Lung (tissue), 12 donors: ENCODE results near the gene BAD. TPM values are rescaled to one million over a fixed set of nuclear protein-coding genes. Genes with fewer than 3 reads are reported as not detected.
A peak's percentile ranks its signal among the peaks of the same experiment; 100 is the strongest.

ENCODE experiments used
- ATAC-seq: fragments of 200-7000 bp; cut with Tn5 transposase; one replicate; pipeline ENCODE4 v1.9.1; 2020; ENCODE audit warnings: moderate number of reproducible peaks; ENCODE audit not compliant: insufficient read depth, low FRiP score
- DNase-seq, 3 donors: peaks; one replicate each; pipeline ENCODE4 v3.0.0-alpha.2; 2013 to 2017
- H3K27ac ChIP-seq, 2 donors: one replicate each; pipeline ENCODE4 v1.5.1; 2013; ENCODE audit warnings: mild to moderate bottlenecking in 2 of 2, moderate library complexity in 2 of 2, control low read depth in 1 of 2, inconsistent platforms in 1 of 2, low read depth in 1 of 2, low read length in 1 of 2
- H3K27me3 ChIP-seq, 3 donors: one replicate each; pipeline ENCODE4 v1.5.1; 2013; ENCODE audit warnings: low read length in 2 of 3; ENCODE audit not compliant: control insufficient read depth in 3 of 3, insufficient read depth in 3 of 3
- H3K36me3 ChIP-seq, 4 donors: one replicate each; pipeline ENCODE4 v1.5.1; 2013; ENCODE audit warnings: low read length in 4 of 4, mild to moderate bottlenecking in 1 of 4, moderate library complexity in 1 of 4; ENCODE audit not compliant: control insufficient read depth in 4 of 4, insufficient read depth in 4 of 4
- H3K4me1 ChIP-seq, 5 donors: one replicate each; pipeline ENCODE4 v1.5.1; 2013; ENCODE audit warnings: low read length in 5 of 5, mild to moderate bottlenecking in 2 of 5, moderate library complexity in 1 of 5; ENCODE audit not compliant: control insufficient read depth in 5 of 5, insufficient read depth in 5 of 5
- H3K4me3 ChIP-seq: one replicate; pipeline ENCODE4 v1.5.1; 2013; ENCODE audit warnings: mild to moderate bottlenecking, control low read depth, moderate library complexity
- H3K9ac ChIP-seq, 2 donors: one replicate each; pipeline ENCODE4 v1.5.1; 2013; ENCODE audit warnings: low read length in 2 of 2, control low read depth in 1 of 2; ENCODE audit not compliant: insufficient read depth in 1 of 2
- H3K9me3 ChIP-seq, 4 donors: one replicate each; pipeline ENCODE4 v1.5.1; 2013; ENCODE audit warnings: low read length in 3 of 4, mild to moderate bottlenecking in 1 of 4, moderate library complexity in 1 of 4; ENCODE audit not compliant: control insufficient read depth in 4 of 4, insufficient read depth in 3 of 4
- CTCF ChIP-seq: IDR thresholded peaks from 2 replicates; pipeline ENCODE4 v1.5.1; 2012; ENCODE audit warnings: mild to moderate bottlenecking; ENCODE audit errors: control extremely low read depth, extremely low read depth
- WGBS, 2 donors: extraction: QIAGEN DNeasy Blood & Tissue Kit; methylation state at CpG; one replicate each; pipeline ENCODE4 v1.1.7; 2013; 5-methylcytosine and 5-hydroxymethylcytosine counted together
- polyA plus RNA-seq, 2 donors: library from polyadenylated mRNA; stranded (reverse); fragments of 200-250 nt; gene quantifications; one replicate each; pipeline ENCODE4 v1.2.1, GENCODE V29; 2013
- total RNA-seq, 2 donors: library from RNA; depleted of rRNA in 1 of 2; stranded (reverse); fragments of >200 nt in 1 of 2; gene quantifications; one replicate each; pipeline ENCODE4 v1.2.1, GENCODE V29; 2014 to 2021
- donor health status: control.
- donor health status: control.
- donor health status: Bipolar disorder and iron deficiency.
- donor health status: healthy.
- donor health status: DM: yes; HTN: yes; CAD: no.

The BAD gene
- total and polyA plus RNA-seq, 4 donors, result 69.5 to 127 (median 75.5) TPM

GRCh38 chr11:64298966-64299846 lies 14.7 kb upstream of the BAD start:
- Histone ChIP-seq H3K27ac (no peak overlapping the region), H3K4me3 (no peak overlapping the region), H3K27me3 (peaks cover 0 to 70% (median 68%) of the 10 kb centered on the region in 3 donors), H3K9me3 (no peaks in the 10 kb centered on the region), H3K9ac (no peak overlapping the region), H3K4me1 (peaks cover 0 to 18% (median 10%) of the 10 kb centered on the region in 5 donors), H3K36me3 (no peaks in the 10 kb centered on the region)
- DNase-seq (peak; percentile 66 to 78 (median 72)), ATAC-seq (no peak)
- 3 to 4% methylated on average over 47 to 60 of the region's 60 CpGs for whole genome bisulfite sequencing, 2 donors
- no peak for TF ChIP-seq CTCF

- no peak overlapping the region for H3K27ac ChIP-seq
- no peak for TF ChIP-seq CTCF
- no peak for DNase-seq
- no peak for ATAC-seq
- no peak overlapping the region for H3K4me3 ChIP-seq
- H3K9me3 ChIP-seq, result no peaks in the 10 kb centered on the region
- H3K36me3 ChIP-seq, result no peaks in the 10 kb centered on the region
- H3K9ac ChIP-seq, result no peak overlapping the region
- peaks cover 0 to 80% (median 80%) of the 10 kb centered on the region in 3 donors for H3K27me3 ChIP-seq
- 28 to 42% methylated on average over 18 of the region's 18 CpGs for WGBS, 2 donors
- H3K4me1 ChIP-seq, result peaks cover 0 to 18% (median 7%) of the 10 kb centered on the region in 5 donors
Observed at GRCh38 chr11:64297699-64298358, 13.4 kb upstream of the BAD start.

- ATAC-seq (no peak), DNase-seq (no peak)
- no peak overlapping the region for H3K27ac ChIP-seq
- H3K36me3 ChIP-seq, result no peaks in the 10 kb centered on the region
- H3K4me1 ChIP-seq, result peaks cover 0 to 24% (median 10%) of the 10 kb centered on the region in 5 donors
- no peak for TF ChIP-seq CTCF
- H3K9me3 ChIP-seq, result no peaks in the 10 kb centered on the region
- no peak overlapping the region for H3K4me3 ChIP-seq
- WGBS, 2 donors, result 15 to 17% methylated on average over 29 to 34 of the region's 34 CpGs
- H3K27me3 ChIP-seq, result peaks cover 0 to 84% (median 79%) of the 10 kb centered on the region in 3 donors
- no peak overlapping the region for H3K9ac ChIP-seq
Observed at GRCh38 chr11:64296830-64297698, 12.6 kb upstream of the BAD start.
